NCI-H1105 treated with DMSO at 0.1 percent for 48 hours (cell line): ENCODE data around the gene RFX3.

ENCODE experiments used
- DNase-seq: peaks from one replicate; lab custom pipeline; 2025; lab: John Stamatoyannopoulos, UW

RFX3 gene

GRCh38 chr9:3215658-3216057, 310.1 kb downstream of the RFX3 start:
- DNase-seq = no peak

GRCh38 chr9:3214741-3215140, 311.1 kb downstream of the RFX3 start:
- no peak for DNase-seq

- peak; percentile 2 for DNase-seq
These were observed 320.2 kb downstream of the RFX3 start for GRCh38 chr9:3205421-3206095.

GRCh38 chr9:3200331-3200774, 325.4 kb downstream of the RFX3 start:
- no peak for DNase-seq

- DNase-seq = no peak
These were observed 332.0 kb downstream of the RFX3 start for GRCh38 chr9:3193791-3194190.

DNA sequence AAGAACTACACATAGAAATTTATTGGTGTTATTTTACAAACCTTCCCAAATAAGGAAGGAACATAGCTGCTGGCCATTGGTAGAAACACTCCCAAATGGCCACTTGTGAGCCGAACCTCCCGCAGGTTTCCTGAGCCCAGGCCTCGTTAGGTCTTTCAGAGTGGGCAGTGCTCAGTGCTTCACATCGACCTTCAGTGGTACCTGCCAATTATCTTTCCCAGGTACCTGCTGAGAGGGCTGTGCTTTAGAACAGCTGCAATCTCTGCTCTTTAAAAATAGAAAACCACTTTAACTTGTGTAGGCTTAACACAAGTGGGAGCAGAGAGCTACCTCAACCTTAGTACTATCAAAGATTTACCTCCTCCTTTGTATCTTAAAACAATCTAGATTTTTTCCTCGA, 334.1 kb downstream of the RFX3 start:
- peak; percentile 19 for DNase-seq

DNA sequence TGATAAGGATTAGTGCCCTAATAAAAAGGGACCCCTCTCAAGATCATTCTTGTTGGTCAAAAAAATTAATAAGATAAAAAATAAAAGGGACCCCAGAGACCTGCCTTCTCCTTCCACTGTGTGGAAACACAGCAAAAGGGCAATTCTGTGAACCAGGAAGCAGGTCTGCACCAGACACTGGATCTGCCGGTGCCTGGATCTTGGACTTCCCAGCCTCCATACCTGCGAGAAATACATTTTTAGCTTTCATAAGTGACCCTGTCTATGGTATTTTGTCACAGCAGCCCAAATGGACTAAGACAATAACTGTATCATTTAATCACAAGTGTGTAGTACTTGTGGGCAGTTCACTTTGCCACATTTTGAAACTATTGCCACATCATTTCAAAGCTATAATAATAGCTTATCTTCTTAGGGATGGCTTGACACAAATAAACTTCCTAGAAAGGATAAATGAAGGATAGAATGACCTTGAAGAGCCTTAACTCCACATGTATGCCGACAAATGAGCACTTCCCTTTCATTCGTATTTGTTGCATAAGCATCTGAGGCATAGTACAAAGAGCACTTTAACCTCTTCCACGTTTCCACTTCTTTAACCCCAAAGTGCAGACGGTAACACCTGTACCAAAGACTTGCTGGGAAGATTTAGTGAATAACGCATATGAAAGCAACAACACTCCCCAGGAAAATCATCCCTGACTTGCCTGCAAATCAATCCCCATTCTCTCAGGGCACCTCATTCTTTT, 336.5 kb downstream of the RFX3 start:
- no peak for DNase-seq

DNA sequence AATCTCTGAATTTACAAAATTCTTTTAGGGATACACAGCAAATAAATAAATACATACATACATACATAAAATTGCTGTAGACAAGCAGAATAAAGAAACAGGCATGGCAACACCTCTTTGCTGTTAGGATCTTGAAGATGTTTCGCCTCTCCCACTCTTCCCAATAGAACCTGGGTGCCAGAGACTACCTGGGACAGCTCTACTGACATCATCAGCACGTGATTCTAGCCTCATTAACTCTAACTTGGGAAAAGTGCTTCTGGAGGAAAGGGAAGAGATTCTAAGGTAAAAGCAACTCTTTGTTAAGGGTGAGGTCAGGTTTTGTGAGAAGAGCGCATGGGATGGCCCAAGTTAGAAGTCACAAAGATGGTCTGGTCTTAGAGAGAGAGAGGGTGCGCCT, 339.1 kb downstream of the RFX3 start:
- no peak for DNase-seq

GRCh38 chr9:3181049-3181953, 344.5 kb downstream of the RFX3 start:
- peak; percentile 82 for DNase-seq

GRCh38 chr9:3180696-3181048, 345.1 kb downstream of the RFX3 start:
- no peak for DNase-seq

DNA sequence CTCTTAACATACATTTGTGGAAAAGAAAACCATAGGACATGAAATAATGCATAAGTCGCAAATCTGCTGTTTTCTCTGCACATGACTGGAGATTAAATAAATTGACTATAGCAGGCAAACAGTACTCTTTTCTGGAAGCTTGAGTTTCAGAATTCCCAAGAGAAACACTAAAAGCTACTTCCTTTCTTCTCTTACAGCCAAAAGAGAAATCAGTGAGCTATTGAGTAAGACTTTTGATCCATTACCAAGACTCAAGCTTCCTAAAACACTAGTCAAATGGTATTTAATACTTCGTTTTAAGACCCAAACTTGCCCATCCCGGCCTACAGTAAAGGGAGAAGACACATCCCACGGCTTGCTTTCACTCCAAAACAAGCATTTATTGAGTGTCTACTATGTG, 346.1 kb downstream of the RFX3 start:
- DNase-seq = no peak

GRCh38 chr9:3177936-3178335, 347.9 kb downstream of the RFX3 start:
- DNase-seq = no peak

DNA sequence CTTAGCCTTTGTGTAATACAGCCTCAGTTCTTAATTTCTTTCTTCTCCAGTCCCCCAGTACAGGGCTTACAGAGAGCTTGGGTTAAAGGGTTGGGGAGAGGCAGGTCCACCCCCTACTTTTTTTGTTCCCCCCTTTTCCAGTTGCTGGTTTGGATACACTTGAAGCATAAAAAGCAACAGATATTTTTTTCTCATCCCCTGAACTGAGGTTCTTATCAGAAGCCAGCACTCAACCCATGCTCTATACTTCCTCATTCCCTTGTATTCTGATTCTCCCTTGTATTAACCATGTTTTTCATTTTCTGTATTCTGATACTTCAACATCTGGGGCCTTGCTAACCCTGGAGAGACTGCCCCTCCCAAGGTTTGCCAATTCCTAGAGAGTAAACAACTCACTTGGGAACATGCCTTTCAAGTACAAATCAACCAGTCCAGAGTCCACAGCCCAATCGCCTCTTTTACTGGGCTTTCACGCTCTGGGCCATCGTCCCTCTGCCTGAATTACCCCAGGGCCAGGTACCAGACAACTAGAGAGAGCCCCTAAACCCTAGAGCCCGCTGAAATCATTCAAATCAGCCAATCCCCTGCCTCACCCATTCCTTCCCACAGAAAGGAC, 348.5 kb downstream of the RFX3 start:
- no peak for DNase-seq

- no peak for DNase-seq
These were observed 352.4 kb downstream of the RFX3 start for GRCh38 chr9:3173374-3173773.

DNA sequence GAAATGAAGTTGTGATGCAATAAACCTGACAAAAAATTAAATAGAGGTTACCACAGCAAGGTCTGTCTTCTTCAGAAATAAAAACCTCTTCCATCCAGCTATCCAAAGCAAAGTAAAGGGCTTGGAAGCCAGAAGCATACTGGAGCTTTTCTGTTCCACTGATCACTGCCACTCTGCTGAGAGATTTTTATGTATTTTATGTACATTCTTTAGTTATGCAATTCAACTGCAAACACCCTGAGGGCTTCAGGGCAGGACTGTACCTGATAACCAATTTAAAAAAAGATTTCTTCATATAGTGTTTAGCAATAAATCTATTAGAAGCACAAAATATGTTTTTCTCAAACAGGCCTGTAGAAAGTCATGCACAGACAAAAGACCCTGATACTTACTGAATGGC, 355.0 kb downstream of the RFX3 start:
- DNase-seq = no peak
